H1 (cell line): ENCODE data around the gene ATP1A1.

Experiments
- CBX8 ChIP-seq: fragments of 300-800, 300-1000 bp; sonication (generic); IDR thresholded peaks from 2 replicates; pipeline ENCODE4 v1.7.1; 2016; ENCODE audit warnings: low read depth, low read length, borderline replicate concordance
- EP300 ChIP-seq, 2 experiments: IDR thresholded peaks; 1 replicate in 1 of 2; 2 replicates in 1 of 2; pipeline ENCODE4 v1.6.1; 2011 to 2012; ENCODE audit warnings: low read depth in 2 of 2, low read length in 2 of 2, mild to moderate bottlenecking in 2 of 2, borderline replicate concordance in 1 of 2, inconsistent platforms in 1 of 2, moderate library complexity in 1 of 2

GRCh38 chr1:116388122-116388521 lies 15.1 kb downstream of the ATP1A1 start:
- TF ChIP-seq EP300 (IDR thresholded peaks at IDR 0.05; ENCODE audit: borderline replicate concordance in 1 of 2, low read depth in 2 of 2, low read length in 2 of 2) (no peak), CBX8 (no peak)
